ENCODE results near the gene AIMP2.

DNA sequence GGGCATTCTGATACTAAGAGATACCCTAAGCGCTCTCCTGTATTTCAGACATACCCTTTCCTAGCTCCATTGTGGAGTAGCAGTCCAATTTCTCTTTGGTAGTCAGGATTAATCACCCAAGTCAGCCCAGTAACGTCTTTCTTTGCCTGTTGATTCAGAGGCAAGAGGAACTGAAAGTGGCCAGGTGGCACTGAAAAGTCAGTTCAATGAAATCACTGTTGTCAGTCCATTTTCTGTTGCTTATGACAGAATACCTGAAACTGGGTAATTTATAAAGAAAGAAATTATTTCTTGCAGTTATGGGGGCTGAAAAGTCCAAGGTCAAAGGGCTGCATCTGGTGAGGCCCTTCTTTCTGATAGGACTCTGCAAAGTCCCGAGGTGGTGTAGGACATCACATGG is 62.3 kb downstream of the AIMP2 start:
- TF ChIP-seq CTCF (IDR thresholded peaks at IDR 0.05) (no peak), POLR2A (IDR thresholded peaks at IDR 0.05) (no peak)

Data from esophagus squamous epithelium (tissue), 4 donors.